NCI-H2107 treated with DMSO at 0.1 percent for 48 hours (cell line): Measurements from ENCODE around the gene ABAT.
"Not testable (repeated sequence)": the region's sequence is repeated elsewhere in the genome, so short reads cannot be mapped to it uniquely, and the experiment has no call there.

ENCODE experiments used
- DNase-seq: peaks from one replicate; lab custom pipeline; 2025; ENCODE audit not compliant: unreplicated experiment; lab: John Stamatoyannopoulos, UW

ABAT gene

DNA sequence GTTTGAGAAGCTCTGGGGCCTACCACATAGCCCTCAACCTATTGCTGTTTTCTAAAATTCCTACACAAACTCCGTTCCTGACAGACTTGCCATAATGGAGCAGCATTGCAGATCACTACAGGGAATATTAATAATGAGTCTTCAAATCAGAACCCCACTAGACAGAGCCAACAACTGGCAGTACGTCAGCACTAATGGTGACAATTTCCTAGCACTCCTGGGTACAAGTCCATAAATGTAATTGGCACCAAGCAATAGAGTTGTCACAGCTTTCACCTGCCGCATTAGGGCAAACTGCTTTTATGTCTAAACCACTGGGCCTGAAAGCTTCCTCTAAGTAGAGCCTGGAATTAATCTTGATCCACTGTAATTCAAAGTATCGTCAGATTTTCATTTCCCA is 25.5 kb upstream of the ABAT start:
- DNase-seq: no peak

GRCh38 chr16:8649829-8650554 is 24.4 kb upstream of the ABAT start:
- DNase-seq: no peak

DNA sequence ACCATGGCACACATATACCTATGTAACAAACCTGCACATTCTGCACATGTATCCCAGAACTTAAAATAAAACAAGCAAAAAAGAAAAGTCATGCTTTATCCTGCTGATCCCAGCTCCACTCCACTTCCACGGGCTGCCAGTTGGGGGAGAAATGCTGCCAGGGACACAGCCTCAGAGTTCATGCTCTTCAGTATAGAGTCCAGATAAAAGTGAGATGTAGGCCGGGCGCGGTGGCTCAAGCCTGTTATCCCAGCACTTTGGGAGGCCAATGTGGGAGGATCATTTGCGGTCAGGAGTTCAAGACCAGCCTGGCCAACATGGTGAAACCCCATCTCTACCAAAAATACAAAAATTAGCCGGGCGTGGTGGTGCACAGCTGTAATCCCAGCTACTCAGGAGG is 22.5 kb upstream of the ABAT start:
- DNase-seq: not testable (repeated sequence)

DNA sequence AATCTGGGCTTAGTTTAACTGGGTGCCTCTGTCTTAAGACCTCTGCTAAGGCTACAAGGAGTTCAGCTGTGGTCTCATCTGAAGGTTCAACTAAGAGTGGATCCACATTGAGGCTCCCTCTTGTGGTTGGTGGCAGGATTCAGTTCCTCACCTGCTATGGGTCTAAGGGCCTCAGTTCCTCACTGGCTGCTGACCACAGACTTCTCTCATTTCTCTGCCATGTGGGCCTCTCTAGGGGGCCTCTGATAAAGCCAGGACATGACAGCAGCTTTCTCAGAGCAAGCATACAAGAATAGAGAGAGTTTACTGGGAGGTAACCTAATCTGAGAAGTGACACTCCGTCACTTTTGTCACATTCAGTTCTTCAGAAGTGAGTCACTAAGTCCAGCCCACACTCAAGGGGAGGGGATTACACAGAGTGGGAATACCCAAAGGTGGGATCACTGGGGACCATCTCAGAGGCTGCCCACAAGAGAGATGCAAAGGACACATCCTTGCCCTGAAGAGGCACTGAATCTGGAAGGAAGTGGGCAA is 19.2 kb upstream of the ABAT start:
- no peak for DNase-seq

DNA sequence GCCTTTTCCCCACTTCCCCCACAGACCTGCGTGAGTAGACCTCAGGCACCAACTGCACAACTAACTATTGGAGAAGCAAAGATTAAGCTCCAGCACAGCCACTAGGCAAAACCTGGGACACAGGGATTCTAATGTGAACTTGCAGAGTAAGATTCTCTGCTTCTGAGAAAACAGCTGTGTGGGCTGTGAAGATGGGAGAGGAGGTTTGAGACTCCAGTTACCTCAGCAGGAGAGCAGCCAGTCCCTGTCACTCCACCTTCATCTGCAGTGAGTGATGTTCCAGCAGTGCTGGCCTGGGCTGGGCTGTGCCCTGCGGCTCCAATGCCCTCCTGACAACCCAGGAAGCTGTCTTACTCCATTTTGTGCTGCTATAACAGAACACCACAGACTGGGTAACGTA is 18.0 kb upstream of the ABAT start:
- no peak for DNase-seq

DNA sequence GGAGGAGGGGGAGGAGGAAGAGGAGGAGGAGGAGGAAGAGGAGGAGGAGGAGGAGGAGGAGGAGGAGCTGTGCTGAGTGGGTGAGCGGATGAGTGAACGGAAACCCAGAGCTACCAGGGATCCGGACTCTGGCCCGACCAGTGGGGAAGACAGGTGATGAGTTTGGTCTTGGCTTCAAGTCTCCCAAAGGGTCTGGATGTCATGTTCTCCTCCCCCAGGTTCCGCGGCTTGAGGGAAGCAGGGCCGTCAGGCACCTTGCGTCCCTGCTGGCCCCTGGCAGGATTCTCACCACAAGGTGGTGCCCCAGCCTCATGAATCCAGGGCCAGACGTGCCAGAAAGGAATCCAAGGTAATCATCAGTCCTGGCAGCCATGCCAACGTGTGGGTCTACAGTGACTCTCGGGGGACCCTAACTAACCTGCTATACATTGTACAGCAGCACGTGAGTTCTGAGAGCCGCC is 13.5 kb upstream of the ABAT start:
- peak; percentile 24 for DNase-seq

- DNase-seq: no peak
Observed at GRCh38 chr16:8661703-8662102, 12.7 kb upstream of the ABAT start.

DNA sequence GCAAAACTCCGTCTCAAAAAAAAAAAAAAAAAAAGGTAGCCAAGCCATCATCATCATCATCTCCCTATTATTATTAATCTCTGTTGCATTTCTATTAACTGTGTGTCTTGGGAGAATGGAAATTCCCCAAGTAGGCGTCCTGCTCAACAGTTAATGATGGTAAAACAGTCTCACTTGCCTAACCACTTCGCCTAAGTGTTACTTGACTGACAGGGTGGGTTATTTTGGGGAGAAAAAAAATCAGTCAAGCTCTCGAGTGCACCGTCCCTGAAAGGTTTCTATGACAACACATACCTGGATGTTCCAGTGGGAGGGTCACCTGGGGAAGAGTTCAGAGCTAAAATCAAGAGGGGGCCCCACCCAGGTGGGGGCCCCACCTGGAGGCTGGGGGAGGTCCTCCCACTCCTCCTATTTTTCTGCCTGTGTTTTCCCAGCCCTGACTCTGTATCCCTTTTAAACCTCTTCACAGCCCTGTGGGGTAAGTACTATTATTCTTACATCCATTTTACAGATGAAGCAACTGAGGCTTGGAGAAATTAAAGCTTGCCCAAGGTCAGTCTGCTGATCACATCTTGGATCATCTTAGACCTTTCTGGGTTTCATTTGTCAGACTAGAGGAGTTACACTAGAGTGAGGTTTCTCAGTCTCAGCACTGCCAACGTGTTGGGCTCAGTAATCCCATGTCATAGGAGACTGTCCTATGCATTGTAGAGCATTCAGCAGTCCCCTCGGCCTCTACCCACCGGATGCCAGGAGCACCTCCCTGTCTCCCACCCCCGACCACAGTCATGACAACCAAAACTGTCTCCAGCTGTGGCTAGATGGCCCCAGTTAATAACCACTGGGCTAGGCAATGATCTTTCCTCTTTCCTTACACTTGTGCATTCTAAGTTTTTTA is 11.0 kb upstream of the ABAT start:
- DNase-seq: no peak

DNA sequence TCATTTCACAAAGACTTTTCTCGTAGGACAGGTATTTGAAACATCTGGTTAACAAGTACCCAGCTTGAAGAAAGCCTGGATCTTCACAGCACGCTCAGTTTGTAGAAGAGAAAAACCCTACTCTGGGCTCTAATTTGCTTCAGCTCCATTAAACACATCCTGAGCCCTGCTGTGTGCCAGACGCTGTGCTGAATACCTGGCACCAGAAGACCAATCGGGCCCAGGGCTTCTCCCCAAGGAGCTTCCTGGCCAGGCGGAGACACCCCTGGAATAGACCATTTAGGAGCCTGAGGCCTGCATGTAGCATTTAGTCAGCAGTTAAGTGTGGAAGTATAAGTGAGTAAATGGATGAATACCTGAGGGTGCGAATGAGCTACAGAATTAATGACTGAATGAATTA is 8.9 kb upstream of the ABAT start:
- no peak for DNase-seq

DNA sequence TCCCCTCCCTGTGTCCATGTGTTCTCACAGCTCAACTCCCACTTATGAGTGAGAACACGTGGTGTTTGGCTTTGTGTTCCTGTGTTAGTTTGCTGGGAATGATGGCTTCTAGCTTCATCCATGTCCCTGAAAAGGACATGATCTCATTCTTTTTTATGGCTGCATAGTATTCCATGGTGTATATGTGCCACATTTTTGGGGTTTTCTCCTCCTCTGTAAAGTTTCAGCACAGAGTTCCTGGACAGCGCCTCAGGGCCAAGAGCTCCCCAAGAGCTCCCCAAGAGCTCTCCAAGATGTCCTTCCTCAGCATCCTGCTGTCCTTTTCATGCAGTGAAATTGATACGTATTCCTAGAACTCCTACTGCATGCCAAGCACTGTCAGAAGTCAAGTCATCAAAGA is 6.9 kb upstream of the ABAT start:
- no peak for DNase-seq

GRCh38 chr16:8668113-8668512 is 6.3 kb upstream of the ABAT start:
- DNase-seq: no peak

DNA sequence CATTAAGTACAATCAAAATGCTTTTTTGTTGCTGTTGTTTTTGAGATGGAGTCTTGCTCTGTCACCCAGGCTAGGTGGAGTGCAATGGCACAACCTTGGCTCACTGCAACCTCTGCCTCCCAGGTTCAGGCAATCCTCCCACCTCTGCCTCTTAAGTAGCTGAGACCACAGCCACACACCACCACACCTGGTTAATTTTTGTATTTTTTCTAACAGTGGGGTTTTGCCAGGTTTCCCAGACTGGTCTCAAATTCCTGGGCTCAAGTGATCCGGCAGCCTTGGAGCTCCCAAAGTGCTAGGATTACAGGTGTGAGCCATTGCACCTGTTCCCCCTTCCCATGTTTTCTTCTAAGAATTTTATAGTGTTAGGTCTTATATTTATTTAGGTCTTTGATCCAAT is 4.9 kb upstream of the ABAT start:
- no peak for DNase-seq

- no peak for DNase-seq
Observed at GRCh38 chr16:8670014-8670560, 4.3 kb upstream of the ABAT start.

GRCh38 chr16:8673611-8674412 is 605 bp upstream of the ABAT start:
- DNase-seq: no peak

DNA sequence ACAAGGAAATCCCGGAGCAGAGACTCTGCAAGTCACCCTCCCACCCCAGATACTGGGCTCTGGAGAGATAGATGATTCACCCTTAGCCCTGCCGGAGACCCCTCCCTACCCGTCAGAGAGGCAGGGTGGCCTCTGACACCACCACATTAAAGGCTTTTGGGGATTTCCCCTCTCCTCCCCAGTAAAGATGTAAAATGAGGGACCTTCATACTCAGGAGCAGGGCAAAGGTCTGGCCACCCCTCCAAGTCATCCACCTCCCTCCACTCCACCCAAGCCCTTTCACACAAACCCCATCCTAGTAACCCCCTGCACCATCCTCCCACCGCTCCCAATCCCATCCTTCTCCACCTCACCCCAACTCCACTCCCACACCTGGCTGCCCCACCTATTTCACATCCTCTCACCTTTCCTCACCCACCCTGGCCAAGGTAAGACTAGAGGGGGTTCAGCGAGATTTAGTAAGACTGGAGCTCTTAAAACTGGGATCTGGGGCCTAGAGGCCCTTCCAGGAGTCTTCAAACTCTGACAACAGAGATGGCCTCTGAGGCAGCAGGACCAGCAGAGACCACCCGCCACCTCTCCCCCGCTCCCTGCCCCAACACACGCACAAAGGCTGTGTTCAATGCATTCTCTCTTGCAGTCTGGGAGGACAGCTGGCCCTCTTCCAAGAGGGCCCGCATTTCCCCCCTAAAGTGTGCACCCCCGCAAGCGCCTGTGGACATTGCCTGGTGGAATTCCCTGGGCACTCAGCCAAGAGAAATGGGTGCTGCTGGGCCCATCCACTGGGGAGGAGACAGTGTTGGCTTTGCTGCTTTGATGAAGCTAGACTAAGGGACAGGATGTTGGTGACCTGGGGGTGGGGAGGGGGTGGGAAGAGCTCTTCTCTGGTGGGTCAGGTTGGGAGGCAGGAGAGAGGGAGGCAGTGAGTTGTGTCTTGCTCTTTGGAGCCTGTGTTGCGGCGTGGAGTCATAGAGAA is 1.1 kb downstream of the ABAT start:
- no peak for DNase-seq

DNA sequence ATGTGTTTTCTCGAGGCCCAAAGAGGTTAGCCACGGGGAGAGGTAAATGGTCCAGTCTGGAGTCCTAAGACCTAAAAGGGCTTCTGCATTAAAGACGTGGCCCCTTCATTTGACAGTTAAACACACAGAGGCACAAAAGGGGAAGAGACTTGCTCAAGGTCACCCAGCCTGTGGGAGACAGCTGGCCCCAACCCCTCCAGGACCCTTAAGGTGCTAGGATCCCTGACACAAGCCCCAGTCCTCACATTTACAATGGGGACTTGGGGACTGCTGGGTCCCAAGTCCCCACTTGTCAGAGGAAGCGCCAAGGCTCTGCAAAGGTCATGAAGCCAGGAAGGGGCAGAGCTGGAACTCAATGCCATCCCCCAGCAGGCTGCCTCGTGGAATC is 1.7 kb downstream of the ABAT start:
- no peak for DNase-seq

DNA sequence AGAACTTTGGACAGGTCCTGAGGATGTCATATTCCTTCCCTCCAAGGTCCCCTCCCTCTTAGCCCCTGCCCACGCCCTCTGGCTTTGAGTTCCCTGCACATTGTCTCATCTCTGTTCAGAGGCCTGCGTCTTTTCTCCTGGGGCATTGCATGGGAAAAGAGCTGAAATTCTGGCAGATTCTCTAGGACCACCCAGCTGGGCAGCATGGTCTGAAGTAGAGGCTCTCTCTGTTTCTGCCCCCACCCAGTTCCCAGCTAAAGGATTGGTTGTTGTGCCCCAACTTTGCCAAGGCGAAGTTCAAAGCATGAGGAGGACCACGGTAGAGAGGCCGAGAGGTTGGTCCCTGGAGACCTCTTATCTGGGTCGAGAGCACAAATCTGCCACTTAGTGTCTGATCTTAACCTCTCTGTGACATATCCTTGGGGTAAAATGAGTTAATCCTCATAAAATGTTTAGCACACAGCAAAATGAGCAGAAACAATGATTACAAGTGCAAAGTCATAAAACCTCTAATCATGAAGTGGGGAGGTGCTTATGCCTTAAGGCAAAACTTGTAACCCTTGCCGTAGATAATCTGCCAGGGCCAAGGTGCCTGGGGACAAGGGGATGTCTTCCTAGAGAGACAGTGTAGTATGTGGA is 2.4 kb downstream of the ABAT start:
- no peak for DNase-seq

- DNase-seq: no peak
Observed at GRCh38 chr16:8677481-8677880, 3.1 kb downstream of the ABAT start.
